Measurements from ENCODE around the gene ATP13A3. TPM values are rescaled to one million over a fixed set of nuclear protein-coding genes. Genes with fewer than 3 reads are reported as not detected.

Gene ATP13A3
- total RNA-seq: 217 TPM

GRCh38 chr3:194486540-194487288, at the start of gene ATP13A3:
TSS of gene ATP13A3 (minus strand) at chr3:194487002. CDS start at chr3:194462190, 24,812 bp downstream.

GRCh38 chr3:194399166-194399565, 87.6 kb downstream of the ATP13A3 start, which contains the start of gene GP5:
TSS of gene GP5 (minus strand) at chr3:194399266. CDS start at chr3:194398282, 984 bp downstream.

GRCh38 chr3:194369522-194370279, 117.1 kb downstream of the ATP13A3 start, which contains the start of gene LRRC15:
TSS of gene LRRC15 (minus strand) at chr3:194369743. CDS start at chr3:194361043, 8,700 bp downstream.

Small RNAs within 50 kb of the gene (small RNA-seq; reads per million reads assigned to genes)
- gene AC108676.2 (ENCODE audit: low replicate concordance): not detected
- gene RNU6-1101P (ENCODE audit: low replicate concordance): not detected

Other genes starting within 250 kb of the ATP13A3 start
- gene CPN2, start 135.7 kb downstream of the ATP13A3 start, total RNA-seq: not detected
- not detected for gene LRRC15, start 117.3 kb downstream of the ATP13A3 start, total RNA-seq
- gene GP5, start 87.7 kb downstream of the ATP13A3 start, total RNA-seq: not detected
- 51.6 TPM for gene TMEM44, start 146.4 kb upstream of the ATP13A3 start, total RNA-seq
- gene LSG1, start 185.2 kb upstream of the ATP13A3 start, total RNA-seq: 66.0 TPM
- gene FAM43A, start 198.9 kb upstream of the ATP13A3 start, total RNA-seq: 3.1 TPM